GM18520 (cell line): ENCODE measurements around the gene MTHFD1.
A peak's percentile ranks its signal among the peaks of the same experiment; 100 is the strongest.

Experiments
- ATAC-seq: cut with Tn5 transposase; IDR thresholded peaks from one replicate; pipeline ENCODE4 v1.9.1; 2021; ENCODE audit not compliant: unreplicated experiment

MTHFD1 gene

GRCh38 chr14:64405295-64405694, 17.1 kb downstream of the MTHFD1 start:
- no peak for ATAC-seq

GRCh38 chr14:64407329-64407728, 19.2 kb downstream of the MTHFD1 start:
- ATAC-seq, result no peak

DNA sequence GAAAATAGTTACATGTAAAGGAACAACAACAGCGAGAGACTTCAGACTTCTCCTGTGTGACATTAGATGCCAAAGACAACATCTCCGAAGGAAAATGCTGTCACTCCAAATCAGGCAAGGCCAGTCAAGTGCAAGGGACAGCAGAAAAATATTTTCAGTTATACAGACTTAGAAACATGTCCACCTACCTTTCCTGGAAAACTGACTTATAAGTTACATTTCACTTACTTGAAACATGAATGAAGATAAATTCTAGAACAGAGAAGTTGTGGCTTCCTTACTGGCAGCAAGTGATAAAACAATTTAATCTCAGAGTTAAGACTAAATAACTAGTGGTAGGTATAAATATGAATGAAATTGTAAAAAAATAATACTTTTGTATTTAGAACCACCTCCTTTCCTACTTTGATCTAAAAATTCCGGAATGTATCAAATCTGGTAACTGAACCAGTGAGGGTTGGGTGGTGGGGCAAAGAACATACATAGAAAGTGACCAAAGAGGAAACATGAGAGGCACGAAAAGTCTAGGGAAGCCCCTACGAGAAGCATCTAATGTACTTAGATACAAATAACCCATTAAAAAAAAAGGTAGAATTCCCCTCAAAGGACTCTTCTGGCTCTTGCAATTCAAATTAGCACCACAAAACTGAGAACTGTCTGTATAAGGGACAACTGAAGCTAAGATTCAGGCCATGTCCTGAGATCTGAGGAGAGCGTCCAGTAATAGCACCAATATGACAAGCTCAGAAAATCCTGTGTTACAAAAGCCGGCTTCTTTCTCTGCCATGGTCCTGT, 21.2 kb downstream of the MTHFD1 start:
- peak; percentile 35 for ATAC-seq

DNA sequence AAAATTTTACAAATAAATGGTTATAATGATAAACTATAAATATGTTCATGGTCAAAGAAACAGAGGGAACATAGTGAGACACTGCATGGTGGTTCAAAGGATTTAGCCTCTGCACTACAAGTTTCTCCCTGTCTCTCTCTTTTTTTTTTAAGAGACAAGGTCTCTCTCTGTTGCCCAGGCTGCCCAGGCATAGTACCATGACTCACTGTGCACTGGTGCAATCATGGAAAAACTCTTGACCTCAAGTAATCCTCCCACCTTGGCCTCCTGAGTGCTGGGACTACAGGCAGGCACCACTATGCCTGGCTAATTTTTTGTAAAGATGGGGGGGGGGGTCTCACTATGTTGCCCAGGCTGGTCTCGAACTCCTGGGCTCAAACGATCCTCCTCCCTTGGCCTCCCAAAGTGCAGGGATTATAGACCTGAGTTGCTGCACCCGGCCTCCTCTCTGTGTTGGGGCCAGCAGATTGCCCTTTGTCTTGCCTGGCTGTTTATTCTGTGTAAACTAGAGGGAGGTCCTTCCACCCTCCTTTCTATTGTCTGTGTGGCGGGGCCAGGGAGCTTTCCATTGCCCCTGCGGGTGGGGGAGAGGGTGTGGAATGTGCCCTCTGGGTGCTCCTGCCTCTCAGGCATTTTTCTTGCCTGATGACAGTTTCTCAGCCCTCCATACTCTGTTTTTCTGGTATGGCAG, 22.1 kb downstream of the MTHFD1 start:
- ATAC-seq, result no peak

DNA sequence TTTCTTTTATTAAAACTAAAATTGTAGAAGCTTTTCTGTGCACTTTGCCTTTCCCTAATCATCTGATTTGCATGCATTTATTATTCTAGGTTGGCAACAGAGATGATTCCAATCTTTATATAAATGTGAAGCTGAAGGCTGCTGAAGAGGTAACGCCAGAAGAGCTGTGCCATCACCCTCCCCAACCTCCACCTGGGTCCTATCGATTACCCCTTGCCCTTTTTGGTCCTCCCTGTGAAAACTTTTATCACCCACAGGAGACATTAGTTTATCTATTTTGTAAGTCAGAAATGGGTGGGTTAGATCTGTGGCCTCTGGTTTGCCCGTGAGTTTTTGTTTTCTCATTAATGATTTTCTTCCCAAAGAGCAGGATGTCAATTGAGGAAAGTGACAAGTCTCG, 22.8 kb downstream of the MTHFD1 start:
- ATAC-seq, result no peak

DNA sequence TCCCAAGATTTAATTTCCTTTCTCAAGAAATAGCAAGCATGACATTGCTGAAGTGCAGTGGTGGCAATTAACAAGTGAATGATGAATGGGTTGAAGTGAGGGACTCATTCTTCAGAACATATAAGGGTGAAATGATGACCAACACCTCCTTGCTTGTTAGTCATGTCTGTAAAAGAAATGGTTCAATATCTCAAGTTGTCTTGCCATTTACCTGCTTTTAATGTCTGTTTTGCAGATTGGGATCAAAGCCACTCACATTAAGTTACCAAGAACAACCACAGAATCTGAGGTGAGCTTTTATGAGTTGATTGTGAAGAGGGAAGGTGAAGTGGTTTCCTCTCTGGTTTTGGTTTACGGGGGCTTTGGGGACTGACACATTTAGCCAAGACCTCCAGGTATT, 24.1 kb downstream of the MTHFD1 start:
- ATAC-seq, result no peak

- ATAC-seq, result no peak
These were observed 28.3 kb downstream of the MTHFD1 start for GRCh38 chr14:64416348-64416932.

- ATAC-seq, result no peak
These were observed 29.1 kb downstream of the MTHFD1 start for GRCh38 chr14:64417055-64417770.

DNA sequence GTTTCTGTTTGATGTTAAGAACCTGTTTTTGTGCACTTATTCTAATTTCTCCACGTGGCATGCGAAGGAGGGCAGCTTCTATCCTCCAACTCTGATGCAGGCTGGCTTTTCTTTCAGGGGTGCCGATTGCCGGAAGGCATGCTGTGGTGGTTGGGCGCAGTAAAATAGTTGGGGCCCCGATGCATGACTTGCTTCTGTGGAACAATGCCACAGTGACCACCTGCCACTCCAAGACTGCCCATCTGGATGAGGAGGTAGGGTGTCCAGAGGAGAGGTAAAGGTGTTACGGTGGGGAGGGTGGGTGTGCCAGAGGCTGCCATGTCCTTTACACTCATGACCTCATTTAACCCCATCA, 29.6 kb downstream of the MTHFD1 start:
- no peak for ATAC-seq

DNA sequence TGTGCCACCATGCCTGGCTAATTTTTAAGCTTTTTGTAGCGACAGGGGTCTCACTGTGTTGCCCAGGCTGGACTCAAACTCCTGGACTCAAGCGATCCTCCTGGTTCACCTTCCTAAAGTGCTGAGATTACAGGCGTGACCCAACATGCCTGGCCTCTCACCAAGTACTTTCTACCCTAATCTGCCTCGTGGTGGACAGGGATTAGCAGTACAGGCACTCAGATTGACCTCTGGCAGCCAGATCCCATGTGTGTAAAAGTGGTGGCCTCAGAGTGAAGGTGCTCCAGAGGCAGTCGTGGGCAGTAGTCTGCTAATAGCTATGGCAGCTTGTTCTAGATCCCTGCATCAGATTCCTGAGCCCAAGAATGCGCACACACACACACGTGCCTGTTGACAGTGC, 30.9 kb downstream of the MTHFD1 start:
- ATAC-seq, result no peak

GRCh38 chr14:64421166-64421565, 33.0 kb downstream of the MTHFD1 start:
- ATAC-seq, result no peak

DNA sequence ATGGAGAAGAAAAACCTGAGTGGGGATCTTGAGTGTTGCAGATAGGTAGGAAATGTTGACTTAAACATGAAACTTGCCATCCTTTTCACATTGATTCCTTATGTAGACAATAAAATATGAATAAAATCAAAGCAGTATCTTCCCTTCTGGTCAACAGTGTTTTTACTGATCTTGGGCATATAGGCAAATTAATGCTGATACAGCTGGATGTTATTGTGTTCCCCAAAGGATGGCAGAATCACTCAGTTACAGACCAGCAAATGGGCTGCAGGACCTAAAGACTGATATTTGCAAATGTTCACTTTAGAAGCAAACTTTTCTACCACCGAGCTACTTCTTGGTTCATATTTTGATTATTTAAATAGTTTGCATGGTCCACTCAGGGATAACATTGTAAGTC, 33.9 kb downstream of the MTHFD1 start:
- ATAC-seq, result no peak

- ATAC-seq, result peak; percentile 73
These were observed 34.6 kb downstream of the MTHFD1 start for GRCh38 chr14:64422756-64423155.

- no peak for ATAC-seq
These were observed 35.8 kb downstream of the MTHFD1 start for GRCh38 chr14:64423987-64424386.

DNA sequence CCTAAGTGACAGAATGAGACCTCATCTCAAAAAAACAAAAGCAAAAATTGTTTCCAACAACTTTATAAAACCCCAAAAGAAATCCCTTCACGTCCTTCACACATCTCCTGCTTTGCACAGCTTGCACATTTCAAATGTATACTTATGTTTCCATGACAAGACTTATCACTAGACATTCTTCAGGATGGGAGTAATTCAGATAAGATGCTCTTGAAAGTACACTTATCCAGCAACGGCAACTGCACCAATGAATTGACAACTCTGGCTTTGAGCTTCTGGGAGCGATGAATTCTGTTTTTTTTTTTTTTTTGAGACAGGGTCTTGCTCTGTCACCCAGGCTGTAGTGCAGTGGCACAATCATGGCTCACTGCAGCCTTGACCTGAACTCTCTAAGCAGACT, 46.4 kb downstream of the MTHFD1 start:
- no peak for ATAC-seq

DNA sequence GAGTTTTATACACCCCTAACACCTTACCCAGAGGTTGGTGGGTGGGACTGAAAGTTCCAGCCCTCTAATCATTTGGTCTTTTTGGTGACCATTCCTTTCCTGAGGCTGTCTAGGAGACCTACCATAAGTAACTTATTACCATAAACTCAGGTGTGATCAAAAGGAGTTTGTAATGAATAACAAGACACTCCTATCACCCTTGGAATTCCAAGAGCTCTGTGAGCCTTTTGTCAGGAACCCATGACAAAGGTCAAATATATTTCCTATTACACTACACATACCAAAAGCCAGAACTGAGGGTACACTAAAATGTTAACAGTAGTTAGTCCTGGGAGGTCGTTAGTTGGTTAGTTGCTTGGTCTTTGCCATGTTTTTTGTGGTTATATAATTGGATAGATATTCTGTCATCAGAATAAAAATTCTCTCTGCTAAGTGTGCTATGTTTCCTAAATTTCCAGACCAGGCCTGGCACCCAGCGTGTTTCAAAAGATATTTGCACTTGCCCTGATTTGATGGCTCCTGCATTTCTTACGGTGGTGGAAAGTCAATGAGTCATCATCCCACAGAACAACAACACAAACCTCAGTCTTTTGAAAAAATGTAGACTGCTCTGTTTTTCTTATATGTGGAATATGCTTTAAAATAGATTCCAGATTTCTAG, 50.2 kb downstream of the MTHFD1 start:
- no peak for ATAC-seq

- no peak for ATAC-seq
These were observed 51.0 kb downstream of the MTHFD1 start for GRCh38 chr14:64439141-64439540.

DNA sequence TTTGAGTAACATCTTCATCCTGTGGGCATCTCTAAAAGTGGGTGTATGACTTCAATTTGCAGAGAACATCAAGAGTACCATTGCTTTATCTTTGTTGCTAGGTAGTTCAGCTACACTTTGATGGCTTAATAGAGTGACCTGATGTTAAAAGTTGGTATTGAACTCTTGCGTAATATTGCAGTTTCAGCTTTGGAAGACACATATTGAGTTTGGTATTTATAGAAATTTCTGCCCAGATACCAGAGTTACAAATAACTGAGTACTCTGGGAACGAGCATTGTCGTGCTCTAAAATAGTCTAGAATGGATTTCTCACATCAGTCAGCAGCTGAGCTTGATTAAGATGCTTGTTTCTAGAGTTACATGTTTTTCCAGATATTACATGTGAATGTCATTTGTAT, 52.3 kb downstream of the MTHFD1 start:
- no peak for ATAC-seq

DNA sequence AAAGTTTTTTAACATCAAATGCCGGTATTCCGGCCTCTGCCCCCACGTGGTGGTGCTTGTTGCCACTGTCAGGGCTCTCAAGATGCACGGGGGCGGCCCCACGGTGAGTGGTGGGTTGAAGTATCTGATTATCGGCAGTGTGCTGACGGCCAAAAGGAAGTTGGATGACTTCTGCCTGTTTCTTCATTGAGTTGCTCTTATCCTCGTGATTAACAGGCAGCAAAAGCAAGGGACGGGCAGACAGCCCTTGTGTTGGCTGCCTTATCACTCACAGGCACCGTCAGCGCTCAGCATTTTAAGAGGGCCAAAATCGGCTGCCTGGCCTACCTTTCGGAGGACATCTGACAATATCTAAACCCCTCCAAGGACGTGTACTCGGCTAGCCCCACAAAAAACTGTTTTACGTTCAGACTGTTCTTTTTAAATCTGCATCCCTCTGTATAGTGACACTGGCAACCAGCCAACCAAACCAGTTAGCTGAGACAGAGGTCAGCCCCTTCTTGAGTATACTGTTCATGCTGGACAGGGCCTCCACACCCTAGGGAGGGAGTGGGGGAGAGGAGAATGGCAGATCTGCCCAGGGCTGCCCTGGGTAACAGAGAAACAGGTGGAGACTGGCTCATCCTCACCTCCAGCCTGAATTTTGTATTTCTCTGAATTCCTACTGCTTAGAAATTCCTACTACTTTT, 54.3 kb downstream of the MTHFD1 start:
- ATAC-seq, result no peak

GRCh38 chr14:64444140-64444539, 56.0 kb downstream of the MTHFD1 start:
- no peak for ATAC-seq
